8988T (cell line): ENCODE data around the gene IGLL5.

Experiments used
- DNase-seq: peaks from one replicate; pipeline ENCODE4 v3.0.0; 2011

Gene IGLL5

DNA sequence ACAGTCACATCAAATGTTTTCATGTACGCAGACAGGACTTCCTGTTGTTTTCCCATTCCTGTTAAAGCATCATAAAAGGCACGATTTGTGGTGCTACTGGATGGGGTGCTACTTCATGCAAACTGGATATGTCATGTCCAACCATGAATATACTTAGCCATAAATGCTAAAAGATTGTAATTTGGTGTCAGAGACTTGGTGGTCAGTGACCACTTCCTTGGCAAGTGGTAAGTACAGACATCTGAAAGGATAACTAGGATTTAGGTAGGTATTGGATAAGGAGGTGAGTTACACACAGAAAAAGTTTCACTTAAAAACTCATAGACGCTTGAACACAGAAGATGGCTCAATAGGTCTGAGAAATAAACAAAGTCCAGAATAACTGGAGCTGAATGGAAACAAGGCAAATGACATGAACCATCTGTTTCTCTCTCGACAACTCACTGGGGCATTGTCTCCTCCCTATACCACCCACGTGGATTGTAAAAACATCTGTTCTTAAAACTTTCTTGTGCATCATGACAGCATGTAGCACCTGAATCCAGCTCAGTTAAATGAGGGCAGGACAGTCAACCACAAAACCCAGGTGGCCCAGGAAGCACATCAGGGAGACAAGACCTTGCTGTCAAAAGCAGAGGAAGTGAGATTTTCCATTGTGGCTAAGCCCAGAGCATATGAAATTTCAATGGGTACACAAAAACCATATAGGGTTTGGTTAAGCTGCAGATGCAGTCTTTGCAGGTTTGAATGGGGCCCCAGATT is 22.1 kb upstream of the IGLL5 start:
- DNase-seq = no peak

GRCh38 chr22:22866381-22867111 is 21.1 kb upstream of the IGLL5 start:
- no peak for DNase-seq

- no peak for DNase-seq
These were observed 19.5 kb upstream of the IGLL5 start for GRCh38 chr22:22867996-22868715.

- DNase-seq = no peak
These were observed 16.8 kb upstream of the IGLL5 start for GRCh38 chr22:22870577-22871404.

- no peak for DNase-seq
These were observed 15.9 kb upstream of the IGLL5 start for GRCh38 chr22:22871536-22872278.

GRCh38 chr22:22872722-22873708 is 14.6 kb upstream of the IGLL5 start:
- DNase-seq = no peak

DNA sequence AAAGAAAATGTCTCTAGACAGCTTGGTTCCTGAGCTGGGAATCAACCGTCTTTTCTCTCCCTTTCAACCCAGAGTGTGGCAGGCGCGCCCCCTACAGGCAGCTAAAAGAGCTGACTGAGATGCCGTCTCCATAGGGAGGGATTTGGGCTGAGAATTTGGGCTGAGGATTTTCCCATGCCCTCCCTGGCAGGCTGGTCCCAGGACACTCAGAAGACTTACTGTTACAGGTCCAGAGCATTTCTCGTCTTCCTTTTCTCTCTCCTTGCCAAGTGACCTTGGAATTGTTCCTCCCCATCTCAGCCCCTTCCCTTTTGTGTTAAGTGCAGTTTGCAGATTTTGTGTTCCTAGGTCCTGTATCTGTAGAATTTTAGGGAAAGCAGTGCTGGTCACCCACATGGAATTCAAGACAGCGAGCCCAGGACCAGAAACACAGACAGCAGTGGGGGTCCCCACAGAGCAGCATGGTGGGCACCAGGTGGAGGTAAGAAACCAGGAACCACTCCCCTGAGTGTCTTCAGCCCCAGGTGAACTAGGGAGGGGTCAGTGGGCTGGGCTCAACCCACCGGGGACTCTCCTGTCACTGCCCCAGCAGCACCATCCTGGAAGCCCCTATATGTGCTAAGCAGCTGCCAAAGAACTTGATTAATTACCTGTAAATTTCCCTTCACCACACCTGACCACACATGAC is 9.9 kb upstream of the IGLL5 start:
- peak; percentile 60 for DNase-seq

GRCh38 chr22:22878211-22878570 is 9.4 kb upstream of the IGLL5 start:
- no peak for DNase-seq

- no peak for DNase-seq
These were observed 8.6 kb upstream of the IGLL5 start for GRCh38 chr22:22878801-22879674.

- no peak for DNase-seq
These were observed 7.9 kb upstream of the IGLL5 start for GRCh38 chr22:22879675-22880155.

- no peak for DNase-seq
These were observed 7.0 kb upstream of the IGLL5 start for GRCh38 chr22:22880645-22881044.

DNA sequence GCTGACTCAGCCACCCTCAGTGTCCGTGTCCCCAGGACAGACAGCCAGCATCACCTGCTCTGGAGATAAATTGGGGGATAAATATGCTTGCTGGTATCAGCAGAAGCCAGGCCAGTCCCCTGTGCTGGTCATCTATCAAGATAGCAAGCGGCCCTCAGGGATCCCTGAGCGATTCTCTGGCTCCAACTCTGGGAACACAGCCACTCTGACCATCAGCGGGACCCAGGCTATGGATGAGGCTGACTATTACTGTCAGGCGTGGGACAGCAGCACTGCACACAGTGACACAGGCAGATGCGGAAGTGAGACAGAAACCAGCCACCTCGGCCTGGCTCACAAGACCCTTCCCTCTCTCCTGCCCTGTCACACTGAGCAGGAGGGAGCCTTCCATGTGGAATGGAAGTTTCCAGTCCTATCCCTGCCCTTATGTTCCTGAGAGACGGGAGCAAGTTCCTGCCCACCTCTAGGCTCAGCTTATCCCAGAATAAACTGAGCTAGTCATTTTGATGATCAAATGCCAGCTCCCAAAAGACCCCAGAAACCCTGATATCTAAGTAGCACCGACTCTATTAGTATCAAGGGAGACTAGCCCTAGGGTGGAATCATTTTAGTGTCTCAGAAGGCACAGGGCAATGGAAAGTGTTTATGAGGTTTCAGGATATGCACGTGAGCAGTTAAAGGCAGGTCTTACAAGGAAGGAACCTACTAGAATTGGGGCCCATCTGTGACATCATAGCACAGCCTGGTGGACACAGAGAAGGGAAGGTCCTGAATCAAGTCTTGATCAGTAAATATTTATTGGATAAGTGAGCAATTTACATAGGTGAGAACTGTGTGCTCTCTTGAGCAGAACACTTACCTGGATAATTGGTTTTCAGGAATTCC is 6.3 kb upstream of the IGLL5 start:
- no peak for DNase-seq

DNA sequence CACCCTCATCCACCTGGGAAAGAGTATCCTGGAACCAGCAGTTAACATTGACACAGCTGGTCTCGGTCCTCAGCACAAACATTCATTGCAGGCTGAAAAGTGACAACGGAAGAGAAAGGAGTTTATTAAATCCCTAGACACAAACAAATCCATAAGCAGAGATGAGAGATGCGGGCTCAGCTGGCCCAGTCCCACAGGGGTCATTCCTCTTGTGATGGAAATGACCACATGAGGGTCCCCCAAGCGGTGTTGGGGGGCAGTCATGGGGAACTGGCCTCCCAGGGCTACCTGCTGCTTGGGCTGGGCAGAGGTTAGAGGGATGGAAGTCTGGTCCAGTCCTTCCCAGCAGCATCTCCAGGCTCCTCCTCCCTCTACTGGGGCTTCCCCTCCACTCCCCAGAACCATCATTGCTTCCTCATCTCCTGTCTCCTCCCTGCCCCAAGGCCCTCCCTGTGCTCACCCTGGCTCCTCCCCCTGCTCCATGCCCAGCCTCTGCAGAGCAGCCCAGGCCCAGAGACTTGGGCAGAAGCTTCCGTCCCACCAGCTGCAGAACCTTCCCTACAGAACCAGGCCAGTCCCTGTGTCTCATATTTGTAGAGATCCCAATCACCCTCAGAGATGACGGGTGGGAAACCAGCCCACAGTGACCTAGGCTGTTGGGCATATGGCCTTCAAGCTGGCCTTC is 5.4 kb upstream of the IGLL5 start:
- DNase-seq = no peak

GRCh38 chr22:22883090-22883727 is 4.4 kb upstream of the IGLL5 start:
- no peak for DNase-seq

- DNase-seq = peak; percentile 63
These were observed 3.4 kb upstream of the IGLL5 start for GRCh38 chr22:22884010-22884887.
